DND-41 (cell line): ENCODE data around the gene PDE6A.

Experiments used
- ATAC-seq: fragments of 200-7000 bp; cut with Tn5 transposase; 3 replicates; pipeline ENCODE4 v1.9.1; 2021; ENCODE audit warnings: low read depth; ENCODE audit not compliant: insufficient read depth
- DNase-seq: peaks from one replicate; pipeline ENCODE4 v3.0.0-alpha.2; 2020
- H2AFZ ChIP-seq: 2 replicates; pipeline ENCODE4 v1.6.0; 2012; ENCODE audit warnings: low read depth, low read length
- H3K27ac ChIP-seq: 2 replicates; pipeline ENCODE4 v1.5.1; 2012; ENCODE audit warnings: low read length, inconsistent platforms
- H3K27me3 ChIP-seq: fragments of 200-600 bp; sonication (generic); 2 replicates; pipeline ENCODE4 v1.6.0; 2012; ENCODE audit warnings: low read length, mild to moderate bottlenecking, inconsistent platforms; ENCODE audit not compliant: insufficient read depth, poor library complexity
- H3K36me3 ChIP-seq: 2 replicates; pipeline ENCODE4 v1.5.1; 2012; ENCODE audit warnings: low read length, inconsistent platforms; ENCODE audit not compliant: insufficient read depth
- H3K4me1 ChIP-seq: 2 replicates; pipeline ENCODE4 v1.5.1; 2012; ENCODE audit warnings: mild to moderate bottlenecking, low read length; ENCODE audit not compliant: insufficient read depth
- H3K4me2 ChIP-seq: 2 replicates; pipeline ENCODE4 v1.6.0; 2012; ENCODE audit warnings: mild to moderate bottlenecking, moderate library complexity, low read length, inconsistent platforms; ENCODE audit not compliant: insufficient read depth
- H3K4me3 ChIP-seq, 2 experiments: fragments of 200-600 bp in 1 of 2; shearing (Covaris generic) in 1 of 2; 2 replicates each; pipeline ENCODE4 v1.5.1; 2012 to 2016; ENCODE audit warnings: inconsistent platforms in 2 of 2, low read length in 2 of 2, mild to moderate bottlenecking in 2 of 2, low read depth in 1 of 2, moderate library complexity in 1 of 2
- H3K79me2 ChIP-seq: 2 replicates; pipeline ENCODE4 v1.6.0; 2012; ENCODE audit warnings: low read length, inconsistent platforms; ENCODE audit not compliant: insufficient read depth
- H3K9ac ChIP-seq: 2 replicates; pipeline ENCODE4 v1.6.0; 2012; ENCODE audit warnings: low read depth, mild to moderate bottlenecking, inconsistent platforms, low read length, moderate library complexity
- H3K9me3 ChIP-seq: 2 replicates; pipeline ENCODE4 v1.5.1; 2012; ENCODE audit warnings: low read length, moderate library complexity, mild to moderate bottlenecking, inconsistent platforms; ENCODE audit not compliant: insufficient read depth, severe bottlenecking
- H4K20me1 ChIP-seq: 2 replicates; pipeline ENCODE4 v1.6.0; 2012; ENCODE audit warnings: low read length; ENCODE audit not compliant: insufficient read depth
- CTCF ChIP-seq: IDR thresholded peaks from 2 replicates; pipeline ENCODE4 v1.5.1; 2012; ENCODE audit warnings: borderline replicate concordance, low read length, moderate library complexity, mild to moderate bottlenecking; ENCODE audit not compliant: poor library complexity, severe bottlenecking; ENCODE audit errors: extremely low read depth
- EZH2 ChIP-seq: IDR thresholded peaks from 3 replicates; pipeline ENCODE4 v1.6.1; 2012; ENCODE audit warnings: borderline replicate concordance, low read depth, mild to moderate bottlenecking, moderate library complexity, low read length, inconsistent platforms; ENCODE audit not compliant: severe bottlenecking

Gene PDE6A

DNA sequence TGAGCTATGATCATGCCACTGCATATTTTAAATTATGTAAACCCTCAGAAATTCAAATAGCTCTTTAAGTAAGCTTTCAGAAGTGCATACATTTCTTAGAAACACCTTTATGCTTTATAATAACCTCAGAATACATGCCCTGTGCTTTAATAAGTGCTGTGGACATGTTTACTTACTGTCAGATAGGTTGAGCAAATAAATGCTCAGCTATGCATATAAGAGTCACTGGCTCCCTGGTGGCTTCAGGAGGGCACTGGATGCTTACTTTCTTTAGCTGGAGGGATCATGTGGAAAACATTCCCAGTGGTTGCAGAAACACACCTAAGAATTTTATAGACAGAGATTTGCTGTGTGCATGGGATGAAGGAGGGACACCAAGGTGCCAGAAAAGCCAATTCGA lies 74.4 kb downstream of the PDE6A start:
- H3K9me3 ChIP-seq: no peaks in the 10 kb centered on the region
- H3K4me1 ChIP-seq: no peaks in the 10 kb centered on the region
- no peak overlapping the region for H3K9ac ChIP-seq
- no peak overlapping the region for H3K4me3 ChIP-seq
- no peak overlapping the region for H3K4me2 ChIP-seq
- 0 out of 2 replicates have a peak, but pooled peaks cover 2% of the 10 kb centered on the region for H4K20me1 ChIP-seq
- peaks cover 6% of the 10 kb centered on the region for H3K27me3 ChIP-seq
- H3K27ac ChIP-seq: no peak overlapping the region
- TF ChIP-seq CTCF: no peak
- no peak for TF ChIP-seq EZH2
- ATAC-seq: no peak
- no peaks in the 10 kb centered on the region for H3K79me2 ChIP-seq
- no peaks in the 10 kb centered on the region for H3K36me3 ChIP-seq
- DNase-seq: no peak
- H2AFZ ChIP-seq: no peak overlapping the region

- Histone ChIP-seq H3K36me3 (no peaks in the 10 kb centered on the region), H4K20me1 (0 out of 2 replicates have a peak, but pooled peaks cover 2% of the 10 kb centered on the region), H3K4me2 (no peak overlapping the region), H3K9ac (no peak overlapping the region), H3K79me2 (no peaks in the 10 kb centered on the region), H3K4me1 (no peaks in the 10 kb centered on the region), H2AFZ (no peak overlapping the region), H3K27ac (no peak overlapping the region), H3K4me3 (no peak overlapping the region), H3K27me3 (peaks cover 6% of the 10 kb centered on the region), H3K9me3 (no peaks in the 10 kb centered on the region)
- ATAC-seq: no peak
- TF ChIP-seq EZH2 (no peak), CTCF (no peak)
- DNase-seq: no peak
Measured at GRCh38 chr5:149869411-149869821, 75.2 kb downstream of the PDE6A start.

- H3K9me3 ChIP-seq: no peaks in the 10 kb centered on the region
- H3K9ac ChIP-seq: no peak overlapping the region
- H3K36me3 ChIP-seq: no peaks in the 10 kb centered on the region
- no peaks in the 10 kb centered on the region for H3K79me2 ChIP-seq
- no peaks in the 10 kb centered on the region for H4K20me1 ChIP-seq
- TF ChIP-seq CTCF: no peak
- no peak for TF ChIP-seq EZH2
- peaks cover 3% of the 10 kb centered on the region for H3K27me3 ChIP-seq
- H2AFZ ChIP-seq: no peak overlapping the region
- no peak for ATAC-seq
- no peak overlapping the region for H3K4me2 ChIP-seq
- H3K27ac ChIP-seq: no peak overlapping the region
- DNase-seq: no peak
- no peaks in the 10 kb centered on the region for H3K4me1 ChIP-seq
- H3K4me3 ChIP-seq: no peak overlapping the region
Measured at GRCh38 chr5:149865746-149866145, 78.8 kb downstream of the PDE6A start.

DNA sequence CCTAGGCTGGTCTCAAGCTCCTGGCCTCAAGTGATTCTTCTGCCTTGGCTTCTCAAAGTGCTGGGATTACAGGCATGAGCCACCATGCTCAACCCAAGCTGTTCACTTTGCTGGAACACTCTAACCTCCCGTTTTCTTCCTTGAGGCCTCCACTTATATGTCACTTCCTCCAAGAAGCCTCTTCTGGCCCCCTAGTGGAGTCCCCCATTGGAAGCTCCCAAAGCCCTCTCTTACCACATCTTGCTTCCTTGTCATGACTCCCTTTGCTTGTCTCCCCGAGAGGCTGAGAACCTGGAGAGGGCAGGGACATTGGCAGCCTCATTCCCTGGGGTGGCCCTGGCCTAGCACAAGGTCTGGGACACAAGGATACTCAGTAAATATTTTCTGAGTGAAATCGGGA lies 80.8 kb downstream of the PDE6A start:
- Histone ChIP-seq H3K27ac (no peak overlapping the region), H3K4me1 (no peaks in the 10 kb centered on the region), H3K9ac (no peak overlapping the region), H2AFZ (no peak overlapping the region), H3K4me2 (no peak overlapping the region), H3K27me3 (no peaks in the 10 kb centered on the region), H3K36me3 (no peaks in the 10 kb centered on the region), H3K9me3 (no peaks in the 10 kb centered on the region), H3K79me2 (no peaks in the 10 kb centered on the region), H4K20me1 (no peaks in the 10 kb centered on the region; the same call in 1 of the 2 replicates), H3K4me3 (no peak overlapping the region)
- DNase-seq (no peak), ATAC-seq (no peak)
- TF ChIP-seq CTCF (no peak), EZH2 (no peak)
